D721Med (cell line): Measurements from ENCODE around the gene TMIGD1.

Experiments
- DNase-seq: peaks from one replicate; pipeline ENCODE4 v3.0.0; 2011; ENCODE audit warnings: low spot score; ENCODE audit not compliant: insufficient read length
- FAIRE-seq: peaks from 2 replicates; lab custom pipeline; 2011; peaks lifted over from hg19 to GRCh38; lab: Jason Lieb, UNC
- TF ChIP-seq, protein P1 (sequence below): IDR thresholded peaks from 2 replicates; pipeline ENCODE4 v1.5.1; 2012; ENCODE audit warnings: mild to moderate bottlenecking, control low read depth; ENCODE audit not compliant: insufficient read depth; ENCODE audit errors: missing control alignments

The TMIGD1 gene

DNA sequence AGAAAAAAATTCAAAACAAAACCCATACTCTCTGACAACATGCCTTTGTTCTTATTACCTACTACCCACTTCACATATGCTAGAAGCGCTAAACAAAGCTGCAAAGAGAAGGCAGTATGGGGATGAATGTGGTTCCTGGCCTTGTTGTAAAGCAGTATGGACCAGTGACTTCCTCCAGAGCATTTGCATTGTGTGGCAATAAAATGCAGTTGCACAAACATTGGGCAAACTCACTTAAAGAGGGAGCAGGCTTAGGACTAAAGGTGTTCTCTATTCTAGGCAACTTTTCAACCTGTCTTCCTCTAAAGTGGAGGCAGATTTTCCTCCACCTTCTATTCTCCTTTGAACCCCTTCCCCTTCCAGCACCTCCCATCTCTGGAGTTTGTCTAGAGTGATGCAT, 17.1 kb downstream of the TMIGD1 start:
- no peak for DNase-seq
- no peak for FAIRE-seq
- TF ChIP-seq, protein P1, sequence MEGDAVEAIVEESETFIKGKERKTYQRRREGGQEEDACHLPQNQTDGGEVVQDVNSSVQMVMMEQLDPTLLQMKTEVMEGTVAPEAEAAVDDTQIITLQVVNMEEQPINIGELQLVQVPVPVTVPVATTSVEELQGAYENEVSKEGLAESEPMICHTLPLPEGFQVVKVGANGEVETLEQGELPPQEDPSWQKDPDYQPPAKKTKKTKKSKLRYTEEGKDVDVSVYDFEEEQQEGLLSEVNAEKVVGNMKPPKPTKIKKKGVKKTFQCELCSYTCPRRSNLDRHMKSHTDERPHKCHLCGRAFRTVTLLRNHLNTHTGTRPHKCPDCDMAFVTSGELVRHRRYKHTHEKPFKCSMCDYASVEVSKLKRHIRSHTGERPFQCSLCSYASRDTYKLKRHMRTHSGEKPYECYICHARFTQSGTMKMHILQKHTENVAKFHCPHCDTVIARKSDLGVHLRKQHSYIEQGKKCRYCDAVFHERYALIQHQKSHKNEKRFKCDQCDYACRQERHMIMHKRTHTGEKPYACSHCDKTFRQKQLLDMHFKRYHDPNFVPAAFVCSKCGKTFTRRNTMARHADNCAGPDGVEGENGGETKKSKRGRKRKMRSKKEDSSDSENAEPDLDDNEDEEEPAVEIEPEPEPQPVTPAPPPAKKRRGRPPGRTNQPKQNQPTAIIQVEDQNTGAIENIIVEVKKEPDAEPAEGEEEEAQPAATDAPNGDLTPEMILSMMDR = no peak

DNA sequence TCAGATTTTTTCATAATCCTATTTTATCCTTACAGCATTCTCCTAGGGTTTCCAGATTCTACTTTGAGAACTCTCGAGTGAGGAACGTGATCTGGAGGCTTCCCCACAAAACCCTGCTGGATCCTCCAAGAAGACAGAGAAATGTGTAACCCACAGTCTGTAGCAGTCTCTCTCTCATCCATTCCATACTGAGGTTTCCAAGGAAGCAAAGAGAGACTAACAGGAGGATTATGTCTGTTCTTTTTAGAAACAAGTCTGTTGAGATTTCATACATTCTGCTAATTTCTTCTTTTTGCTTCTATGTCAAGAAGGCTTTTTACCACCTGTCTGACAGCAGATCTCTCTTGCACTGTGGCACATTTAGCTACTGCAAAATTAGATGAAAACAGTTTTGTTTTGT, 18.8 kb downstream of the TMIGD1 start:
- FAIRE-seq (no peak), DNase-seq (no peak)
- TF ChIP-seq, protein P1 = no peak

DNA sequence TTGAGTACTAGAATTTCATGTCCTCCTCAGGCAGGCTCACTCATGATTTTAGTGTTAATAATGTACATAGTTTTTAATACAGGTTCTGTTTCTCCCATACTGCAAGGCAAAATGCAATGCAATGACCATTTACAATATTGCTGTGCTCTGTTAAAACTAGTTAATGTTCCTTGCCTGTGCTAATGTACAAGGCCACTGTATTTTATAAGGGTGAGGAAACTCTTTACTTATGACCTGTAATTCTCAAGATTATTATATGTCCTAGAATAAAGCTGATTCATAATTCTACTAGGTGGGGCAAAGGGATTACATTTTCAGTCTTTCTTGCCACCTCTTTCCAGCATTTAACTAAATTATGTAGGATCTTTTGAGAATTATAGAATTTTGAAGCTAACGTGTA, 19.4 kb downstream of the TMIGD1 start:
- DNase-seq (no peak), FAIRE-seq (no peak)
- TF ChIP-seq, protein P1 = no peak

DNA sequence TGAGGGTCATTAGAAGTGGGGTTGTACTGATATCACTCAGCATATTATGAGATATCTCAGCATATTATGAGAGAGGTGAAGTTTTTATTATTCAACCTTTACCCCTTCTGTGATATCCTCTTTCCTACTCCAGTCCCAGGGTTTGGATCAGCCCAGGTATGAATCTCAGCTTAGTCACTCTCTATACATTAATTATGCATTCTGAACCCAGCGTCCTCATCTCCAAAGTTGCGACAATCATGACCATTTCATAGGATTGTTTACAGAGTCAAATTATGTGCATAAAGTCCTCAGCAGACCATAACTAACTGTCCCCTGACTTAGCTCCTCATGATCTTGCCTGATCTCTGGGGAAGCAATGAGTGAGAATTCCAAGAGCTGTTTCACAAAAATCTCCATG, 21.6 kb downstream of the TMIGD1 start:
- TF ChIP-seq, protein P1 = no peak
- DNase-seq = no peak
- FAIRE-seq = no peak

DNA sequence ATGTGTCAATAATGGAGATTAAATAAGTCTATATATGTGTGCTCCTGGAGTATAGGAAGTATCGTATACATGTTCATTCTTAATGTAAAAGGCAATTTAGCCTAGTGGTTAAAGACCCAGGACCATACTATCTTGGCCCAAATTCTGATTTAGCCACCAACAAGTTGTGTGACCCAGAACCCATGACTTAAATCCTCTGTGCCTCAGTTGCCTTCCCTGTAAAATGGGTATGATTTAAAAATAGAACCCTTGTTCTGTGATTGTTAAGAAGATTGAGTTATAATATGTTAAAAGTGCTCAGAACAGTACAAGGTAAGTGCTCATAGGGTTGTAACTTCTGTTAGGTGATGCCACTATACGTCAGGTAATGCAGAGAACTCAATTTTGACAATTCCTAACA, 23.3 kb downstream of the TMIGD1 start:
- DNase-seq = no peak
- no peak for FAIRE-seq
- TF ChIP-seq, protein P1 = no peak

DNA sequence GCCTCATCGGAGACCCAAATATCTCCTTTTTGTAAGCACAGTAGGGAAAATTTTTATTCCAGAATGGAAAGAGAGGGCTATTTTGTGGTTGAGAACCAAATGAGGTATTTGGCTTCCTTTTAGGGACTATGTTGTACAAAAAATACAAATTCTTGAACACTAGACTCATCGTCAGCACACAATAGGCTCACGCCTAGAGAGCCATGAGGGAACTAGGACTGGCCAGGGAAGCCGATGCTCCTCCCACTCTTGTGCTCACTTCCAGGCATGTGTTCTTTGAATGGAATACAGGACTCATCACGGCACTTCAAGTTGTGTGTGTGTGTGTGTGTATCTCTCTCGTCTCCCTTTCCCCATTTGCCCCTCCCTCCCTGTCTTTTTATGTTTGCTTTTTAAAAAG, 24.3 kb downstream of the TMIGD1 start:
- DNase-seq (no peak), FAIRE-seq (no peak)
- TF ChIP-seq, protein P1 = no peak

DNA sequence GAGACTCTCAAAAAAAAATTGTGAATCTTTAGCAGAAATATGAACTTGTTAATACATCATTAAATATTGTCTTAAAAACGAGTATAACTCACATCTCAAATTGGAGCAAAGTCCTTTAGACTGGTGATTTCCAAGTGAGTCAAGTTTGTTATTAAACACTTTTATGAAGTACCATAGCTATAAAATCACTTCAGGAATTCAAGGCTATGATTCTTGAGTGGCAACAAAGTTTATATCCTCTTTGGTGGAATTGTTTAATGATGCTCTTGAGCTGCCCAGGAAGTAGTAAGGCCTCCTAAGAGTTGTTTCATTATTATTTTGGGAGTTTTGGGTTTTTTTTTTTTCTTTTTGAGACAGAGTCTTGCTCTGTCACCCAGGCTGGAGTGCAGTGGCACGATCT, 25.5 kb downstream of the TMIGD1 start:
- no peak for FAIRE-seq
- DNase-seq = no peak
- TF ChIP-seq, protein P1 = no peak
